GM12878 (cell line): Measurements from ENCODE around the gene DSPP. TPM values are rescaled to one million over a fixed set of nuclear protein-coding genes. Genes with fewer than 3 reads are reported as not detected.

Experiments
- ATAC-seq: fragments of 200-7000 bp; cut with Tn5 transposase; 3 replicates; pipeline ENCODE4 v1.9.1; 2020; ENCODE audit warnings: mild to moderate bottlenecking, moderate library complexity
- BruUV-seq: library from RNA; stranded (reverse); fragments of 400-500 nt; replicated peaks from 2 replicates; lab custom pipeline; 2021; lab: Mats Ljungman, UMichigan
- CTCF ChIA-PET: fragments of 300-600 bp; sonication (Branson Sonifier 250); formaldehyde crosslinking; extraction: SDS; loops from one replicate; lab custom pipeline; 2021; ENCODE audit warnings: inconsistent platforms; lab: Yijun Ruan, JAX
- POLR2A ChIA-PET: fragments of 350-600 bp; formaldehyde crosslinking; extraction: SDS; loops from one replicate; lab custom pipeline; 2021; ENCODE audit warnings: inconsistent platforms; lab: Charles Lee
- RAD21 ChIA-PET: fragments of 300-600 bp; sonication (Branson Sonifier 250); formaldehyde crosslinking; loops from one replicate; lab custom pipeline; 2023; ENCODE audit warnings: antibody characterized with exemption; ENCODE audit not compliant: unreplicated experiment; lab: Charles Lee
- SMC1A ChIA-PET: fragments of 300-600 bp; sonication (Branson Sonifier 250); formaldehyde crosslinking; loops from one replicate; lab custom pipeline; 2023; ENCODE audit not compliant: unreplicated experiment, uncharacterized antibody; lab: Charles Lee
- DNase-seq: peaks from one replicate; pipeline ENCODE4 v3.0.0-alpha.2; 2011; ENCODE audit warnings: low read depth, low spot score
- FAIRE-seq: peaks from 3 replicates; lab custom pipeline; 2011; peaks lifted over from hg19 to GRCh38; lab: Jason Lieb, UNC
- H2AFZ ChIP-seq: 2 replicates; pipeline ENCODE4 v1.6.0; 2011; ENCODE audit warnings: low read depth, low read length, control low read depth; ENCODE audit not compliant: control insufficient read depth
- H3K27ac ChIP-seq: 2 replicates; pipeline ENCODE4 v1.5.1; 2011; ENCODE audit warnings: control low read depth; ENCODE audit not compliant: control insufficient read depth, insufficient read depth
- H3K27me3 ChIP-seq, 2 experiments: replicated peaks in 1 of 2; 2 replicates each; pipeline versions ENCODE4 v1.6.0 to v1.6.1; 2011; ENCODE audit warnings: low read length in 1 of 2; ENCODE audit not compliant: control insufficient read depth in 2 of 2, insufficient read depth in 2 of 2
- H3K36me3 ChIP-seq, 2 experiments: 2 replicates each; pipeline ENCODE4 v1.5.1; 2011; ENCODE audit warnings: low read length in 1 of 2; ENCODE audit not compliant: control insufficient read depth in 2 of 2, insufficient read depth in 2 of 2
- H3K4me1 ChIP-seq: 2 replicates; pipeline ENCODE4 v1.6.1; 2011; ENCODE audit warnings: mild to moderate bottlenecking, low read length, moderate library complexity, mixed read lengths; ENCODE audit not compliant: control insufficient read depth, insufficient read depth
- H3K4me2 ChIP-seq: 2 replicates; pipeline ENCODE4 v1.6.0; 2011; ENCODE audit warnings: control low read depth; ENCODE audit not compliant: control insufficient read depth, insufficient read depth
- H3K4me3 ChIP-seq: fragments of 200-600 bp; sonication (generic); 2 replicates; pipeline ENCODE4 v1.5.1; 2016
- H3K79me2 ChIP-seq: 2 replicates; pipeline ENCODE4 v1.6.0; 2011; ENCODE audit warnings: low read length; ENCODE audit not compliant: control insufficient read depth, insufficient read depth
- H3K9ac ChIP-seq: 2 replicates; pipeline ENCODE4 v1.8.0; 2011; ENCODE audit warnings: low read length, control low read depth, mixed read lengths; ENCODE audit not compliant: control insufficient read depth, insufficient read depth
- H3K9me3 ChIP-seq: replicated peaks from 3 replicates; pipeline ENCODE4 v1.5.1; 2011; ENCODE audit warnings: mild to moderate bottlenecking, low read length; ENCODE audit not compliant: control insufficient read depth, insufficient read depth
- H4K20me1 ChIP-seq: 2 replicates; pipeline ENCODE4 v1.6.0; 2011; ENCODE audit not compliant: control insufficient read depth, insufficient read depth
- BRCA1 ChIP-seq: IDR thresholded peaks from 2 replicates; pipeline ENCODE4 v1.6.1; 2011; ENCODE audit warnings: low read depth, low read length, improper control_type of control experiment
- CBX5 ChIP-seq: sonication (generic); IDR thresholded peaks from 2 replicates; pipeline ENCODE4 v1.6.1; 2016; ENCODE audit warnings: low read depth, moderate library complexity, mild to moderate bottlenecking, inconsistent platforms
- CREB1 ChIP-seq: IDR thresholded peaks from 2 replicates; pipeline ENCODE4 v1.6.1; 2012; ENCODE audit warnings: low read depth, mild to moderate bottlenecking, inconsistent platforms
- EED ChIP-seq: sonication (generic); IDR thresholded peaks from 2 replicates; pipeline ENCODE4 v1.6.1; 2016; ENCODE audit warnings: antibody characterized with exemption, low read depth
- GATAD2B ChIP-seq: fragments of 450-650 bp; conservative IDR thresholded peaks from 2 replicates; pipeline ENCODE4 v1.6.1; 2017; ENCODE audit warnings: low read depth, mild to moderate bottlenecking, moderate library complexity
- MYB ChIP-seq: fragments of 150-350 bp; IDR thresholded peaks from 2 replicates; pipeline ENCODE4 v1.6.1; 2014; ENCODE audit warnings: mild to moderate bottlenecking, low read depth, low read length, borderline replicate concordance
- PAX8 ChIP-seq: fragments of 450-650 bp; IDR thresholded peaks from 2 replicates; pipeline ENCODE4 v1.6.1; 2017; ENCODE audit warnings: mild to moderate bottlenecking, moderate library complexity
- SMARCA5 ChIP-seq: fragments of 450-650 bp; IDR thresholded peaks from 2 replicates; pipeline ENCODE4 v1.6.1; 2017; ENCODE audit warnings: mild to moderate bottlenecking
- SREBF1 ChIP-seq: IDR thresholded peaks from 2 replicates; pipeline ENCODE4 v1.6.1; 2012; ENCODE audit warnings: mild to moderate bottlenecking, low read length
- SRF ChIP-seq, 2 experiments: IDR thresholded peaks; 2 replicates each; pipeline ENCODE4 v1.6.1; 2011; ENCODE audit warnings: low read depth in 2 of 2, low read length in 2 of 2, mild to moderate bottlenecking in 1 of 2, moderate library complexity in 1 of 2
- STAT3 ChIP-seq: IDR thresholded peaks from 2 replicates; pipeline ENCODE4 v1.6.1; 2011; ENCODE audit warnings: low read depth, low read length, improper control_type of control experiment
- WGBS: methylation state at CpG from one replicate; pipeline ENCODE4 v1.1.6; 2016; ENCODE audit warnings: low lambda C conversion rate; ENCODE audit not compliant: insufficient replicate concordance, insufficient coverage; ENCODE audit errors: missing lambda C conversion rate; 5-methylcytosine and 5-hydroxymethylcytosine counted together
- in situ Hi-C: fragments of 300-500 bp; cut with MboI; formaldehyde crosslinking; loops from 9 replicates; pipeline ENCODE4 v1.14.3; 2018; ENCODE audit warnings: mixed read lengths
- intact Hi-C: fragments of 100-400 bp; cut with micrococcal nuclease; formaldehyde crosslinking; loops from one replicate; pipeline ENCODE4 v1.14.2; 2022; ENCODE audit not compliant: unreplicated experiment
- polyA plus RNA-seq, 11 experiments: library from polyadenylated mRNA; depleted of rRNA in 4 of 11; unstranded in 6 of 11; stranded (reverse) in 5 of 11; fragments of >200 nt; fragmentation: Nextera tagmentation in 4 of 11; fragmentation: Illumina TruSeq in 1 of 11; extraction: Ambion mirVana in 4 of 11; extraction: Trizol in 1 of 11; gene quantifications; 1 replicate in 1 of 11; 2 replicates in 10 of 11; pipeline versions ENCODE4 v1.2.1 to v1.2.3, GENCODE V29; 2011 to 2016; ENCODE audit warnings: inconsistent platforms in 2 of 11, missing spikeins in 2 of 11, low read depth in 1 of 11
- total RNA-seq, 4 experiments: library from RNA; depleted of rRNA in 3 of 4; stranded (reverse); fragments of >200 nt in 3 of 4; fragmentation: Illumina TruSeq in 1 of 4; extraction: Trizol in 1 of 4; gene quantifications; 2 replicates each; pipeline versions ENCODE4 v1.2.1 to v1.2.3, GENCODE V29; 2013 to 2021
- TF ChIP-seq, protein P1 (sequence below): fragments of 450-650 bp; formaldehyde crosslinking; IDR thresholded peaks from 2 replicates; pipeline ENCODE4 v1.4.0; 2022; ENCODE audit warnings: mild to moderate bottlenecking, moderate library complexity

The DSPP gene
- total and polyA plus RNA-seq, 10 of the 15 experiments (the other 5 are each of a cell fraction or from before 2014, with no cell fraction given): not detected

- WGBS: 0% methylated on average over 2 of the region's 2 CpGs
- SMC1A ChIA-PET: no interaction called here
- RAD21 ChIA-PET: no interaction called here
- Histone ChIP-seq H3K4me2 (no peak overlapping the region), H3K36me3 (no peaks in the 10 kb centered on the region), H4K20me1 (no peaks in the 10 kb centered on the region), H3K4me1 (no peaks in the 10 kb centered on the region), H3K27me3 (no peaks in the 10 kb centered on the region), H2AFZ (no peak overlapping the region), H3K9ac (no peak overlapping the region), H3K27ac (no peak overlapping the region), H3K4me3 (no peak overlapping the region), H3K79me2 (no peaks in the 10 kb centered on the region), H3K9me3 (no peaks in the 10 kb centered on the region)
- ATAC-seq (no peak), FAIRE-seq (no peak), DNase-seq (no peak)
- CTCF ChIA-PET: no interaction called here
- BruUV-seq: no TSS peak
- in situ Hi-C loops (no loop called here), intact Hi-C loops (no loop called here)
- POLR2A ChIA-PET: no interaction called here
- TF ChIP-seq PAX8: no peak
- no peak for TF ChIP-seq SMARCA5
- no peak for TF ChIP-seq EED
- TF ChIP-seq, protein P1, sequence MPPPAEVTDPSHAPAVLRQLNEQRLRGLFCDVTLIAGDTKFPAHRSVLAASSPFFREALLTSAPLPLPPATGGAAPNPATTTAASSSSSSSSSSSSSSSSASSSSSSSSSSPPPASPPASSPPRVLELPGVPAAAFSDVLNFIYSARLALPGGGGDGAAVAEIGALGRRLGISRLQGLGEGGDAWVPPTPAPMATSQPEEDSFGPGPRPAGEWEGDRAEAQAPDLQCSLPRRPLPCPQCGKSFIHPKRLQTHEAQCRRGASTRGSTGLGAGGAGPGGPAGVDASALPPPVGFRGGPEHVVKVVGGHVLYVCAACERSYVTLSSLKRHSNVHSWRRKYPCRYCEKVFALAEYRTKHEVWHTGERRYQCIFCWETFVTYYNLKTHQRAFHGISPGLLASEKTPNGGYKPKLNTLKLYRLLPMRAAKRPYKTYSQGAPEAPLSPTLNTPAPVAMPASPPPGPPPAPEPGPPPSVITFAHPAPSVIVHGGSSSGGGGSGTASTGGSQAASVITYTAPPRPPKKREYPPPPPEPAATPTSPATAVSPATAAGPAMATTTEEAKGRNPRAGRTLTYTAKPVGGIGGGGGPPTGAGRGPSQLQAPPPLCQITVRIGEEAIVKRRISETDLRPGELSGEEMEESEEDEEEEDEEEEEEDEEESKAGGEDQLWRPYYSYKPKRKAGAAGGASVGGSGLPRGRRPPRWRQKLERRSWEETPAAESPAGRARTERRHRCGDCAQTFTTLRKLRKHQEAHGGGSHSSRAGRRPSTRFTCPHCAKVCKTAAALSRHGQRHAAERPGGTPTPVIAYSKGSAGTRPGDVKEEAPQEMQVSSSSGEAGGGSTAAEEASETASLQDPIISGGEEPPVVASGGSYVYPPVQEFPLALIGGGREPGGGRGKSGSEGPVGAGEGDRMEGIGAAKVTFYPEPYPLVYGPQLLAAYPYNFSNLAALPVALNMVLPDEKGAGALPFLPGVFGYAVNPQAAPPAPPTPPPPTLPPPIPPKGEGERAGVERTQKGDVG (CRISPR knock-in tag): no peak
- no peak for TF ChIP-seq BRCA1
- no peak for TF ChIP-seq CREB1
- no peak for TF ChIP-seq STAT3
- TF ChIP-seq SREBF1: no peak
- TF ChIP-seq MYB: no peak
- no peak for TF ChIP-seq GATAD2B
- TF ChIP-seq SRF (IDR thresholded peaks at IDR 0.05; ENCODE audit: low read depth in 2 of 2, low read length in 2 of 2): no peak
- TF ChIP-seq CBX5: no peak
Measured at GRCh38 chr4:87592124-87592523, 16.2 kb upstream of the DSPP start.
